Breast epithelium (tissue), 3 donors: ENCODE results near the gene HOXD3.

Experiments
- CTCF ChIP-seq, 3 donors: fragments of 450-650 bp; IDR thresholded peaks; one replicate each; pipeline ENCODE4 v1.5.1; 2016 to 2017; ENCODE audit warnings: antibody characterized with exemption in 3 of 3, mild to moderate bottlenecking in 3 of 3, moderate library complexity in 3 of 3
- POLR2AphosphoS5 ChIP-seq, 3 donors: sonication (generic); formaldehyde crosslinking; IDR thresholded peaks; one replicate each; pipeline ENCODE4 v1.6.1; 2017; ENCODE audit warnings: antibody characterized with exemption in 3 of 3

- TF ChIP-seq CTCF (IDR thresholded peaks at IDR 0.05) = no peak
- no peak for TF ChIP-seq POLR2AphosphoS5 (IDR thresholded peaks at IDR 0.05)
Measured at GRCh38 chr2:176164611-176165369, 7.7 kb downstream of the HOXD3 start.
